Measurements from ENCODE around the gene LRRK1.

DNA sequence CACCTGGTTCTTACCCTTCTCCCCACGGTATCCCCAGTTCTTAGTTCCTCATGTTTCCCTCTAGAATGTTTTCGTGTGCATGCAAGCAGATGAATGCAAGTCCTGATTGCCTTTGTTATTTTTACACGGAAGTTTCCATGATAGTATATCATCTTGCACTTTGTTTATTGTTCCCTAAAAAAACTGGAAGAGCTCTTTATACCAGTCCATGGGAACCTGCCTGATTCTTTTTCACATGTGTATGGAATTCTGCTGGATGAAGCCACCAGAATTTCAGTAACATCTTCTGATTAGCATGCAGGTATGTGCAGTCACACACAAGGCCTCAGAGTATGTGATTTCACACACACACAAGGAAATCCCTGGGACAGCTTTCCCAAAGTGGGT, 16.0 kb upstream of the LRRK1 start:
- no peak for TF ChIP-seq CTCF (IDR thresholded peaks at IDR 0.05)
- TF ChIP-seq POLR2A (IDR thresholded peaks at IDR 0.05), result no peak
- no peak for TF ChIP-seq POLR2AphosphoS5 (IDR thresholded peaks at IDR 0.05)

Measured in gastroesophageal sphincter (tissue), 3 donors.